ENCODE results near the gene CNEP1R1.

DNA sequence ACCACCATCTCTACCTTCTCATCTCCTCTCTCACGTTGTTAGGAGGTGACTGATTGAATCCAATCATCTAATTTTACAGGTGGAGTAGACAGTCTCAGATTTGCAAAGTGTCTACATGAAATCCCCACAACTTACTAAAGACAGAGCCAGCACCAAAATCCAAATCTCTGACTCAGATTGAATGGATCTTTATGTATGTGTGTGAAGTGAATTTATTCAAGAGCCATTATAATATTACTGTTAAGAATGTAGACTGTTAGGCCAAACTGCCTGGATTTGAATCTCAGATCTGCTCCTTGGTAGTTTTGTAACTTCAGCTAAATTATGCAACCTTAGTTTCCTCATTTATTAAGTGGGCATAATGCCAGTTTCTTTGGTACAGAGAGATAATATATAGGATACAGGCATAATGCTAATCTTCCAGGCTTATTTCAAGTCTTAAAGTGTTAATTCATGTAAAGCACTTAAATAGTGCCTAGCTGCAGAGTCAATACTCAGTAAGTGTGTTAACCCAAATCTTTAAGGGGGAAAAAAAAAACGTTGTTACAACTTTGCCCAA, 12.7 kb downstream of the CNEP1R1 start:
- TF ChIP-seq, protein P1, sequence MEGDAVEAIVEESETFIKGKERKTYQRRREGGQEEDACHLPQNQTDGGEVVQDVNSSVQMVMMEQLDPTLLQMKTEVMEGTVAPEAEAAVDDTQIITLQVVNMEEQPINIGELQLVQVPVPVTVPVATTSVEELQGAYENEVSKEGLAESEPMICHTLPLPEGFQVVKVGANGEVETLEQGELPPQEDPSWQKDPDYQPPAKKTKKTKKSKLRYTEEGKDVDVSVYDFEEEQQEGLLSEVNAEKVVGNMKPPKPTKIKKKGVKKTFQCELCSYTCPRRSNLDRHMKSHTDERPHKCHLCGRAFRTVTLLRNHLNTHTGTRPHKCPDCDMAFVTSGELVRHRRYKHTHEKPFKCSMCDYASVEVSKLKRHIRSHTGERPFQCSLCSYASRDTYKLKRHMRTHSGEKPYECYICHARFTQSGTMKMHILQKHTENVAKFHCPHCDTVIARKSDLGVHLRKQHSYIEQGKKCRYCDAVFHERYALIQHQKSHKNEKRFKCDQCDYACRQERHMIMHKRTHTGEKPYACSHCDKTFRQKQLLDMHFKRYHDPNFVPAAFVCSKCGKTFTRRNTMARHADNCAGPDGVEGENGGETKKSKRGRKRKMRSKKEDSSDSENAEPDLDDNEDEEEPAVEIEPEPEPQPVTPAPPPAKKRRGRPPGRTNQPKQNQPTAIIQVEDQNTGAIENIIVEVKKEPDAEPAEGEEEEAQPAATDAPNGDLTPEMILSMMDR (conservative IDR thresholded peaks at IDR 0.05), result no peak
- TF ChIP-seq EZH2 (IDR thresholded peaks at IDR 0.05; ENCODE audit: low read depth), result no peak
